ENCODE data around the gene SERPINI2.

- TF ChIP-seq CTCF (IDR thresholded peaks at IDR 0.05) = no peak
- TF ChIP-seq POLR2A (IDR thresholded peaks at IDR 0.05) = no peak
These were observed 20.0 kb downstream of the SERPINI2 start for GRCh38 chr3:167453815-167454214.
